ENCODE measurements around the gene TRIM2. TPM values are rescaled to one million over a fixed set of nuclear protein-coding genes. Genes with fewer than 3 reads are reported as not detected.

Gene TRIM2
- total RNA-seq, 2 experiments from 2014 or later: 1.9 to 3.4 TPM

GRCh38 chr4:153174821-153175567 lies 29.2 kb upstream of the TRIM2 start:
- intact Hi-C loops (cut with DNase I, micrococcal nuclease): no loop called here
- H3K27ac ChIP-seq (ENCODE audit: low read depth in 1 of 2, low read length in 2 of 2): no peak overlapping the region
- DNase-seq: no peak
- Mint-ChIP-seq H3K4me3 (no peak overlapping the region), H3K4me1 (ENCODE audit: low read depth) (no peaks in the 10 kb centered on the region), H3K36me3 (ENCODE audit: low read depth) (no peaks in the 10 kb centered on the region), H3K9me3 (no peaks in the 10 kb centered on the region), H3K27me3 (peaks cover 4% of the 10 kb centered on the region), H3K27ac (no peak overlapping the region)
- no peak overlapping the region for H3K4me3 ChIP-seq (ENCODE audit: low read length)
- ATAC-seq (ENCODE audit: poor library complexity): no peak
- H3K9me3 ChIP-seq (ENCODE audit: control insufficient read depth in 1 of 2, insufficient read depth in 1 of 2, low read length in 2 of 2): no peaks in the 10 kb centered on the region
- H3K4me1 ChIP-seq (ENCODE audit: insufficient read depth, low read length): no peaks in the 10 kb centered on the region
- H3K36me3 ChIP-seq (ENCODE audit: insufficient read depth, low read length): no peaks in the 10 kb centered on the region
- ChIA-PET POLR2A (no interaction called here), CTCF (no interaction called here)
- no peaks in the 10 kb centered on the region for H3K27me3 ChIP-seq (ENCODE audit: control insufficient read depth in 1 of 2, insufficient read depth in 2 of 2, low read length in 2 of 2)
- TF ChIP-seq CTCF (IDR thresholded peaks at IDR 0.05): no peak

- no peaks in the 10 kb centered on the region for H3K27me3 Mint-ChIP-seq
- Histone ChIP-seq H3K4me1 (ENCODE audit: insufficient read depth, low read length) (no peaks in the 10 kb centered on the region), H3K4me3 (ENCODE audit: low read length) (no peak overlapping the region), H3K9me3 (ENCODE audit: control insufficient read depth in 1 of 2, insufficient read depth in 1 of 2, low read length in 2 of 2) (no peaks in the 10 kb centered on the region), H3K27ac (ENCODE audit: low read depth in 1 of 2, low read length in 2 of 2) (no peak overlapping the region), H3K27me3 (ENCODE audit: control insufficient read depth in 1 of 2, insufficient read depth in 2 of 2, low read length in 2 of 2) (no peaks in the 10 kb centered on the region), H3K36me3 (ENCODE audit: insufficient read depth, low read length) (no peaks in the 10 kb centered on the region)
- TF ChIP-seq CTCF (IDR thresholded peaks at IDR 0.05): no peak
- ChIA-PET POLR2A (interaction anchor here (0.6 kb wide), 1 partner anchor 506 kb away, joined by 3 read pairs; no protein-coding TSS in a partner anchor), CTCF (interaction anchor here (1.3 kb wide), 1 partner anchor 34 kb away, joined by 4 read pairs; no protein-coding TSS in a partner anchor)
- intact Hi-C loops (cut with DNase I, micrococcal nuclease): no loop called here
- H3K36me3 Mint-ChIP-seq (ENCODE audit: low read depth): no peaks in the 10 kb centered on the region
- DNase-seq: no peak
- no peaks in the 10 kb centered on the region for H3K9me3 Mint-ChIP-seq
- ATAC-seq (ENCODE audit: poor library complexity): no peak
- no peak overlapping the region for H3K27ac Mint-ChIP-seq
- H3K4me1 Mint-ChIP-seq (ENCODE audit: low read depth): no peaks in the 10 kb centered on the region
- no peak overlapping the region for H3K4me3 Mint-ChIP-seq
Observed at GRCh38 chr4:153176938-153177337, 27.3 kb upstream of the TRIM2 start.

- Mint-ChIP-seq H3K36me3 (ENCODE audit: low read depth) (no peaks in the 10 kb centered on the region), H3K27me3 (no peaks in the 10 kb centered on the region), H3K4me3 (no peak overlapping the region), H3K4me1 (ENCODE audit: low read depth) (no peaks in the 10 kb centered on the region), H3K9me3 (no peaks in the 10 kb centered on the region), H3K27ac (no peak overlapping the region)
- H3K4me1 ChIP-seq (ENCODE audit: insufficient read depth, low read length): no peaks in the 10 kb centered on the region
- ATAC-seq (ENCODE audit: poor library complexity): no peak
- TF ChIP-seq CTCF (IDR thresholded peaks at IDR 0.05): no peak
- no peaks in the 10 kb centered on the region for H3K9me3 ChIP-seq (ENCODE audit: control insufficient read depth in 1 of 2, insufficient read depth in 1 of 2, low read length in 2 of 2)
- no peaks in the 10 kb centered on the region for H3K36me3 ChIP-seq (ENCODE audit: insufficient read depth, low read length)
- H3K27me3 ChIP-seq (ENCODE audit: control insufficient read depth in 1 of 2, insufficient read depth in 2 of 2, low read length in 2 of 2): no peaks in the 10 kb centered on the region
- H3K27ac ChIP-seq (ENCODE audit: low read depth in 1 of 2, low read length in 2 of 2): no peak overlapping the region
- DNase-seq: no peak
- intact Hi-C loops (cut with DNase I, micrococcal nuclease): no loop called here
- POLR2A ChIA-PET: no interaction called here
- CTCF ChIA-PET: no interaction called here
- H3K4me3 ChIP-seq (ENCODE audit: low read length): no peak overlapping the region
Observed at GRCh38 chr4:153177841-153178240, 26.4 kb upstream of the TRIM2 start.
